ENCODE measurements around the gene C16orf74. TPM values are rescaled to one million over a fixed set of nuclear protein-coding genes. Genes with fewer than 3 reads are reported as not detected.

The C16orf74 gene
- total RNA-seq, 1 donor = 0.81 TPM

DNA sequence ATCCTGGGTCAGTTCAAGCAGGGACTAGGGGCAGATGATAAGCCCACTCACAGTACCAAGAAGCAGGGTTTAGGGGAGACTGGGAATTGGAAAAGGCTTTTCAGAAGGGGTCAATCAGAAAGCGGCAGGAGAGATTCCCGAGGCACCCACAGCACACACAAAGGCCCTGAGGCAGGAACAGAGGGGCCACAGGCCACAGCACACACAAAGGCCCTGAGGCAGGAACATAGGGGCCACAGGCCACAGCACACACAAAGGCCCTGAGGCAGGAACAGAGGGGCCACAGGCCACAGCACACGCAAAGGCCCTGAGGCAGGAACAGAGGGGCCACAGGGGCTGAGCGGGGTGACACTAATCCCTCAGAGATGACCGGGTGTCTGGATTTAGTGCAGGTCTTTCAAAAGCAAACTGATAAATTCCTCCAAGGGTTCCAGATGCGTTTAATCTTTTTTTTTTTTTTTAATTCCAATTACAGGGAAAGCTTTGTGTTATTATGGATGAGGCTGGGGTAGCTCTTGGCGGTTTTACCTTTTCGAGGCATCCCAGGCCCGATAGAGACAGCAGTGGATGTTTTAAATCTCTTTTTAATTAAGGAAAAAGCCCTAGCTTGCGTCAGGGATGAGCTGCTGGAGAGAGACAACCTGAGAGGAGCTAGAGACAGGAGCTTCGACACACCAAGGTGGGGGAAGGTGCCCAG lies 31.1 kb downstream of the C16orf74 start:
- DNase-seq (ENCODE audit: low read depth) = no peak
- TF ChIP-seq, protein P1, sequence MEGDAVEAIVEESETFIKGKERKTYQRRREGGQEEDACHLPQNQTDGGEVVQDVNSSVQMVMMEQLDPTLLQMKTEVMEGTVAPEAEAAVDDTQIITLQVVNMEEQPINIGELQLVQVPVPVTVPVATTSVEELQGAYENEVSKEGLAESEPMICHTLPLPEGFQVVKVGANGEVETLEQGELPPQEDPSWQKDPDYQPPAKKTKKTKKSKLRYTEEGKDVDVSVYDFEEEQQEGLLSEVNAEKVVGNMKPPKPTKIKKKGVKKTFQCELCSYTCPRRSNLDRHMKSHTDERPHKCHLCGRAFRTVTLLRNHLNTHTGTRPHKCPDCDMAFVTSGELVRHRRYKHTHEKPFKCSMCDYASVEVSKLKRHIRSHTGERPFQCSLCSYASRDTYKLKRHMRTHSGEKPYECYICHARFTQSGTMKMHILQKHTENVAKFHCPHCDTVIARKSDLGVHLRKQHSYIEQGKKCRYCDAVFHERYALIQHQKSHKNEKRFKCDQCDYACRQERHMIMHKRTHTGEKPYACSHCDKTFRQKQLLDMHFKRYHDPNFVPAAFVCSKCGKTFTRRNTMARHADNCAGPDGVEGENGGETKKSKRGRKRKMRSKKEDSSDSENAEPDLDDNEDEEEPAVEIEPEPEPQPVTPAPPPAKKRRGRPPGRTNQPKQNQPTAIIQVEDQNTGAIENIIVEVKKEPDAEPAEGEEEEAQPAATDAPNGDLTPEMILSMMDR (IDR thresholded peaks at IDR 0.05; ENCODE audit: insufficient read depth, low read length) = no peak
- no peak overlapping the region for H3K4me3 ChIP-seq (ENCODE audit: low read depth, low read length)

DNA sequence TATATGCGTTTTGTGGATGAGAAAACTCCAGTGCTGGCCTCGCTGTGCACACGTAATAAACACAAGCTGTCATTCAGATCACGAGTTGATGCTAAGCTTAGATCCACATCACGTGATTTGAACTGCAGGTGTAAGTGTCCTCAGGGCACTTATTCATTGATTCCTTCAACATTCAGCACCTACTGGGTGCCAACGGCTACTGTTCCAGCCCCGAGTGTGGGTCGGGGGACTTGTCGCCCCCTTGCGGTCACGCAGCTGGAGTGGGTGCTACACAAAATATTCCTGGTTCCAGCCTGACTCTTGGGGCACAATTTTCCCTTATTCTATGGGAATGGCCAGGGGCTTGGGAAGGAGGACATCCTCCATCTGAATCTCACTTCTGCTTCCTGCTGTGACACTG lies 32.2 kb downstream of the C16orf74 start:
- no peak for DNase-seq (ENCODE audit: low read depth)
- H3K4me3 ChIP-seq (ENCODE audit: low read depth, low read length) = no peak overlapping the region
- TF ChIP-seq, protein P1 (IDR thresholded peaks at IDR 0.05; ENCODE audit: insufficient read depth, low read length) = peak; percentile 52

DNA sequence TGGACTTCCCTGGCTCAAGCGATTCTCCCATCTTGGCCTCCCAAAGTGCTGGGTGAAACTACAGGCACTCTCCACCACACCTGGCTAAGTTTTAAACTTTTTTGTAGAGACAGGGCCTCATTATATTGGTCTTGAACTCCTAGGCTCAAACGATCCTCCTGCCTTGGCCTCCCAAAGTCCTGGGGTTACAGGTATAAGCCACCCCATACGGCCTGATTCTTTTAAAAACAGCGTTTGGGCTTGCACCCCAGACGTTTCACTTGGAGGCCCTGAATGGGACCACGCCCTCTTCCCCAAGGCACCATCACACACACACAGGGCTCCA lies 32.8 kb downstream of the C16orf74 start:
- TF ChIP-seq, protein P1 (IDR thresholded peaks at IDR 0.05; ENCODE audit: insufficient read depth, low read length) = no peak
- H3K4me3 ChIP-seq (ENCODE audit: low read depth, low read length) = no peak overlapping the region

DNA sequence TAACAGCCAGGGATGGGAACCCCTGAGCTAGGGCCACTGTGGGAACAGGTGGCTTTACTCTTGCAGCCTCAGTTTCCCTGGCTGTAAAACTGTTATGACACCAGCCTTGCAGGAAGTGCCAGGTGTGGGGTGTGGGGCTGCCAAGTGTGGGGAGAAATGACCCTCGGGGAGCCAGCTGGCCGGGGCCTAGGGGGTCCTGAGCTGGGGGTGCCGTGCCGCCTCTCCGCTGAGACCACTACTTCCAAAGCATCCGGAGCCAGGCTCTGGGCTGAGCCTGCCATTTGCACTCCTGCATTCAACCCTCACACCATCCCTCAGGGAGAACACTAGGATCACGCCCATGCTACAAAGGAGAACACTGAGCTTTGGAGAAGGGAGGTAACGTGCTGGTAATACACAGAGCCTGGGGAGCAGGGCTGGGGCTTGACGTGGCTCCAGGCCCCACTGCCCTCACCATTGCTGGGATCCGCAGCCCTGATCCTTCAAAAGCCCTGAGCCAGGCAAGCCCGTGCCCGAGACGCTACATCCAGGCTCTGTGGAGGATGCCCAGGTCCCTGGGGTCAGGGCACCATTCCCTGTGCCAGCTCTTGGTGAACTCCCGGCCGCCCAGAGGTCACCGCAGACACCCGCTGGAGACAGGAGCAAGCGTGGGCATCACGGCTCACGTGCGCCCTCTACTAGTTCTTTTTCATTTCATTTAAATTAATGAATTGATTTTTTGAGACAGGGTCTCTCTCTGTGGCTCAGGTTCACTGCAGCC lies 33.3 kb downstream of the C16orf74 start:
- H3K4me3 ChIP-seq (ENCODE audit: low read depth, low read length) = no peak overlapping the region
- DNase-seq (ENCODE audit: low read depth) = peak; percentile 64

More for the DNA sequence above, 32.8 kb downstream of the C16orf74 start:
- no peak for DNase-seq (ENCODE audit: low read depth)

DNA sequence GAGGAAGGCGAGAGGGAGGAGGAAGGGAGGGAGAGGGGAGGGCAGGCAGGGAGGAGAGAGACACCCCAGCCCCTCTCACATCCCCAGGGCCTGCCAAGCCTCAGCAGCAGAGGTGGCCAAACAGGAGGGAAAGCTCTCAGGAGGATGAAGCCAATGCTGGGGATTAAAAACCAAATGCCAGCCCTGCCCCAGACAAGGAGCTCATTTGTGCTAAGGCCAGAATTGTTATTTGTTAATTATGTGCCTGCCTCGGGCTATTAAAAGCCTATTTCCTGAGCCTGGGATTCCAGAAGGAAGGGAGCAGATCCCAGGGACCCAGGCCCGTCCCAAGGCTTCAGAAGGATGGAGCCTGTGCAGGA lies 34.2 kb downstream of the C16orf74 start:
- TF ChIP-seq, protein P1 (IDR thresholded peaks at IDR 0.05; ENCODE audit: insufficient read depth, low read length) = no peak
- H3K4me3 ChIP-seq (ENCODE audit: low read depth, low read length) = no peak overlapping the region
- DNase-seq (ENCODE audit: low read depth) = no peak

More for the DNA sequence above, 33.3 kb downstream of the C16orf74 start:
- TF ChIP-seq, protein P1 (IDR thresholded peaks at IDR 0.05; ENCODE audit: insufficient read depth, low read length) = peak; percentile 60

DNA sequence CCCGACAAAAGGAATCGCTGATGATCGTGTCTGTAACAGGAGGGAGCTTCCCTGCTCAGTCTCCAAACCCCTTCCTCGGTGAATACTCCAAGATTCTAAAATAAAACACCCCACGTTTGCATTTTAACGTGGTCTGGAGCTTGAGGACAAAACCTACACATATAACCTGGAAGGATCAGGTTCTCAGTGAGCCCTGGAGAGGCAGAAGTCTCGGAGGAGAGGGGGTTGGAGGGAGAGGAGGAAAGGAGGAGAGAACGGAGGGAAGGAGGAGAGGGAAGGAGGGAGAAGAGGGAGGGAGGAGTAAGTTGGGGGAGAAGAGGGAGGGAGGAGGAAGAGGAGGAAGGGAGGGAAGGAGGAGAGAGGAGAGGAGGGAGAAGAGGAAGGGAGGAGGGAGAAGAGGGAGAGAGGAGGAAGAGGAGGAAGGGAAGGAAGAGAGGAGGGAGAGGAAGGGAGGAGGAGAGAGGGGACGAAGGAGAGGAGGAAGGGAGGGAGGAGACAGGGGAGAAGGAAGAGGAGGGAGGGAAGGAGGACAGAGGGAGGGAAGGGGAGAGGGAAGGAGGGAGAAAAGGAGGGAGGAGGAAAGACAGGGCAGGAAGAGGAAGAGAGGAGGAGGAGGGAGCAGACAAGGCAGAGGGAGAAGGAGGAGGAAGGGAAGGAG lies 34.7 kb downstream of the C16orf74 start:
- TF ChIP-seq, protein P1 (IDR thresholded peaks at IDR 0.05; ENCODE audit: insufficient read depth, low read length) = no peak
- no peak for DNase-seq (ENCODE audit: low read depth)
- H3K4me3 ChIP-seq (ENCODE audit: low read depth, low read length) = no peak overlapping the region
